AG04449 (cell line): ENCODE measurements around the gene C19orf47.

Source experiments
- CTCF ChIA-PET: fragments of 350-600 bp; formaldehyde crosslinking; extraction: SDS; loops from one replicate; lab custom pipeline; 2021; ENCODE audit warnings: antibody characterized with exemption; lab: Yijun Ruan, JAX
- POLR2A ChIA-PET: fragments of 400-600, 350-600 bp; formaldehyde crosslinking; extraction: SDS; loops from one replicate; lab custom pipeline; 2020; ENCODE audit warnings: antibody characterized with exemption, inconsistent platforms; lab: Yijun Ruan, JAX
- DNase-seq: peaks from one replicate; pipeline ENCODE4 v3.0.0-alpha.2; 2010; ENCODE audit warnings: low read depth, low spot score
- H3K4me3 ChIP-seq: 2 replicates; pipeline ENCODE4 v1.5.1; 2011; ENCODE audit warnings: low read depth, mild to moderate bottlenecking, control low read depth, low read length
- CTCF ChIP-seq: IDR thresholded peaks from one replicate; pipeline ENCODE4 v1.5.1; 2011; ENCODE audit warnings: mild to moderate bottlenecking, moderate library complexity, low read length, control low read depth, inconsistent platforms; ENCODE audit not compliant: insufficient read depth; ENCODE audit errors: missing control alignments

Gene C19orf47

GRCh38 chr19:40270362-40271089 lies 77.7 kb downstream of the C19orf47 start:
- H3K4me3 ChIP-seq = no peak overlapping the region
- TF ChIP-seq CTCF = no peak
- CTCF ChIA-PET = interaction anchor here (0.8 to 1.6 kb wide), 3 partner anchors 12 to 131 kb away, joined by 3 to 4 read pairs (median 3); no protein-coding TSS in a partner anchor
- POLR2A ChIA-PET = interaction anchor here (1.4 kb wide), 1 partner anchor 12 kb away, joined by 4 read pairs; no protein-coding TSS in a partner anchor
- no peak for DNase-seq
